T-cell (primary cell): ENCODE measurements around the gene ZW10. TPM values are rescaled to one million over a fixed set of nuclear protein-coding genes. Genes with fewer than 3 reads are reported as not detected.

Source experiments
- ATAC-seq, 4 experiments: fragments of 200-7000 bp in 3 of 4; fragments of 150-1000 bp in 1 of 4; cut with Tn5 transposase; replicated peaks in 1 of 4; 1 replicate in 3 of 4; 2 replicates in 1 of 4; pipeline ENCODE4 v1.10.0; 2021; ENCODE audit warnings: moderate library complexity in 3 of 4, mild to moderate bottlenecking in 2 of 4, moderate number of reproducible peaks in 1 of 4
- CTCF ChIA-PET, 2 donors: fragments of 300-600 bp; sonication (Branson Sonifier 250); formaldehyde crosslinking; loops; one replicate each; lab custom pipeline; 2022; ENCODE audit warnings: antibody characterized with exemption in 2 of 2; lab: Charles Lee
- POLR2A ChIA-PET, 2 donors: fragments of 300-600 bp; sonication (Branson Sonifier 250); formaldehyde crosslinking; loops; one replicate each; lab custom pipeline; 2022; ENCODE audit warnings: antibody characterized with exemption in 2 of 2; lab: Charles Lee
- DNase-seq, 35 experiments: peaks; one replicate each; pipeline versions ENCODE4 v3.0.0 to v3.0.0-alpha.2; 2013 to 2023
- H3K27ac ChIP-seq: one replicate; pipeline ENCODE4 v1.5.1; 2013; ENCODE audit warnings: low read length
- H3K27me3 ChIP-seq, 2 experiments: replicated peaks in 1 of 2; 1 replicate in 1 of 2; 2 replicates in 1 of 2; pipeline versions ENCODE4 v1.6.1 to v1.7.0; 2013; ENCODE audit warnings: low read length in 1 of 2, mixed read lengths in 1 of 2; ENCODE audit not compliant: control insufficient read depth in 2 of 2, insufficient read depth in 2 of 2; ENCODE audit errors: extremely low read depth in 1 of 2
- H3K36me3 ChIP-seq, 2 donors: 1 replicate in 1 of 2; 2 replicates in 1 of 2; pipeline versions ENCODE4 v1.6.1 to v1.7.0; 2013; ENCODE audit warnings: low read length in 1 of 2; ENCODE audit not compliant: control insufficient read depth in 2 of 2, insufficient read depth in 1 of 2; ENCODE audit errors: extremely low read depth in 1 of 2
- H3K4me1 ChIP-seq, 2 experiments: 1 replicate in 1 of 2; 2 replicates in 1 of 2; pipeline versions ENCODE4 v1.6.1 to v1.7.0; 2013; ENCODE audit warnings: low read length in 2 of 2, mixed read lengths in 1 of 2; ENCODE audit not compliant: insufficient read depth in 2 of 2, control insufficient read depth in 1 of 2; ENCODE audit errors: extremely low read depth in 1 of 2
- H3K4me3 ChIP-seq, 2 donors: 1 replicate in 1 of 2; 2 replicates in 1 of 2; pipeline versions ENCODE4 v1.5.1 to v1.7.0; 2013; ENCODE audit warnings: mild to moderate bottlenecking in 2 of 2, low read length in 1 of 2, moderate library complexity in 1 of 2; ENCODE audit not compliant: control insufficient read depth in 1 of 2; ENCODE audit errors: extremely low read depth in 1 of 2
- H3K9me3 ChIP-seq: 2 replicates; pipeline ENCODE4 v1.7.0; 2013
- H3K27ac Mint-ChIP-seq, 2 donors: one replicate each; pipeline ENCODE4 v1.8.0; 2020 to 2021; ENCODE audit warnings: mild to moderate bottlenecking in 2 of 2, mixed read lengths in 2 of 2
- H3K27me3 Mint-ChIP-seq, 2 donors: one replicate each; pipeline ENCODE4 v1.8.0; 2021 to 2022; ENCODE audit warnings: mixed read lengths in 2 of 2
- H3K36me3 Mint-ChIP-seq: one replicate; pipeline ENCODE4 v1.8.0; 2021; ENCODE audit warnings: mixed read lengths
- H3K4me1 Mint-ChIP-seq, 3 donors: one replicate each; pipeline ENCODE4 v1.8.0; 2020 to 2022; ENCODE audit warnings: mixed read lengths in 3 of 3, mild to moderate bottlenecking in 1 of 3
- H3K4me3 Mint-ChIP-seq, 3 donors: one replicate each; pipeline ENCODE4 v1.8.0; 2020 to 2022; ENCODE audit warnings: mild to moderate bottlenecking in 3 of 3, mixed read lengths in 3 of 3, moderate library complexity in 3 of 3
- H3K9me3 Mint-ChIP-seq, 3 donors: one replicate each; pipeline ENCODE4 v1.8.0; 2020 to 2022; ENCODE audit warnings: mixed read lengths in 3 of 3
- WGBS: methylation state at CpG from one replicate; pipeline ENCODE4 v1.1.5; 2013; ENCODE audit warnings: missing lambda C conversion rate; ENCODE audit not compliant: insufficient coverage; 5-methylcytosine and 5-hydroxymethylcytosine counted together
- total RNA-seq, 35 experiments: library from RNA in 6 of 35; stranded (reverse) in 6 of 35; fragments of 120-200 nt in 1 of 35; gene quantifications; one replicate each; pipeline versions ENCODE4 v1.2.1 to v1.2.4 and lab custom pipeline; 2013 to 2026

ZW10 gene
- total RNA-seq, 5 donors from 2014 or later (not counting 1 experiment from before 2014, with no cell fraction given): 6.7 to 8.7 (median 8.4) TPM

- ATAC-seq: no peak
- no peaks in the 10 kb centered on the region for H3K4me1 ChIP-seq
- Mint-ChIP-seq H3K4me1 (no peaks in the 10 kb centered on the region), H3K4me3 (no peak overlapping the region), H3K9me3 (no peaks in the 10 kb centered on the region), H3K27me3 (peaks cover 32 to 41% of the 10 kb centered on the region in 2 donors), H3K27ac (no peak overlapping the region), H3K36me3 (no peaks in the 10 kb centered on the region)
- H3K9me3 ChIP-seq: no peaks in the 10 kb centered on the region
- POLR2A ChIA-PET: no interaction called here
- H3K4me3 ChIP-seq: no peak overlapping the region
- H3K27me3 ChIP-seq: peaks cover 0 to 25% of the 10 kb centered on the region in 2 experiments
- no peaks in the 10 kb centered on the region for H3K36me3 ChIP-seq
- no peak for DNase-seq
- CTCF ChIA-PET: interaction anchor here (0.6 to 0.7 kb wide), 3 partner anchors 9 to 20 kb away, joined by 3 read pairs; no protein-coding TSS in a partner anchor
- no CpG with 5 or more reads among the region's 1 CpG for WGBS
- H3K27ac ChIP-seq: no peak overlapping the region
These were observed 8.6 kb upstream of the ZW10 start for GRCh38 chr11:113782134-113782533.

DNA sequence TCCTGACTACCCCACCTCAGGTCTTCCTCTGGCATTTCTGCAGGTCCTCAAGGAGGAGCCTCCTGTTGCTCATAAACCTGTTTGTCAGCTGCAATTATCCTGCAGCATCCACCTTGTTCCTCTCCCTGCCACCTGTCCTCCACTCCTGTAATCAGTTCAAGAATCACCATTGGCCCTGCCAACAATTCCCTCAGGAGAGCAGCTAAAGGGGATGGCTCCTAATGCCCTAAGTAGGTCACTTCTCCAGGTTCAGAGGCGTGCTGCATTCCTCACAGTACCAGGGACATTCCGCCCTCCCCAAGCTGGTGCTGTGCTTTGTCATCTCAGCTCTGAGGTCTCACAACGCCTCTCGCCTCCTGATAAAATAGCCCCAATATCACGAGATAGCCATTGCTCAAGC lies 8.2 kb upstream of the ZW10 start:
- no peaks in the 10 kb centered on the region for H3K4me1 ChIP-seq
- no peak for DNase-seq
- H3K27me3 Mint-ChIP-seq: peaks cover 32 to 39% of the 10 kb centered on the region in 2 donors

DNA sequence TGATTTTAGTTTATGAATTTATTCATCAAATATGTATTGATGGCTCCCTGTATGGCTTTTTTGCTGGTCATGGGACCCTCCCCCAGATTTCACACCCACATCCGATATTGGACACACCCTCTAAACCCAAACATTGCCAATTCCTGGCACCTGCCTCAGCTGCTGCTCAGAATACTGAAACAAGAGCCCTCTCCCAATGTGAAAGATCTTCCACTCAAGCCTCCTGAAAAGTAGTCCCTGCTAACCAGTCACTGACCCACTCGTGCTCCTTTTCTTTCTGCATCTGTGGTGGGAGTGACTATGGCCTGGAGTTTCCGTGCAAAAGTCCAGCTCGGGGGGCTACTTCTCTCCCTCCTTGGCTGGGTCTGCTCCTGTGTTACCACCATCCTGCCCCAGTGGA lies 6.0 kb upstream of the ZW10 start, which contains the start of gene CLDN25:
Gene CLDN25 (plus strand): TSS at position 301 of the 400 bp plus-strand sequence. CDS start 0 bp downstream, at position 301.
- H3K4me1 ChIP-seq: no peaks in the 10 kb centered on the region
- Mint-ChIP-seq H3K9me3 (no peaks in the 10 kb centered on the region), H3K4me3 (no peak within 1 kb of the TSS), H3K36me3 (no peaks in the 10 kb centered on the region), H3K27ac (no peak within 1 kb of the TSS), H3K27me3 (peaks cover 30 to 31% of the 10 kb centered on the region in 2 donors), H3K4me1 (peaks cover 0 to 3% (median 0%) of the 10 kb centered on the region in 3 donors)
- WGBS: 100% methylated on average over 1 of the region's 4 CpGs
- no peaks in the 10 kb centered on the region for H3K9me3 ChIP-seq
- DNase-seq (no peak), ATAC-seq (no peak)
- CTCF ChIA-PET: no interaction called here
- POLR2A ChIA-PET: no interaction called here
- no peaks in the 10 kb centered on the region for H3K36me3 ChIP-seq
- H3K4me3 ChIP-seq: no peak within 1 kb of the TSS
- no peak within 1 kb of the TSS for H3K27ac ChIP-seq
- H3K27me3 ChIP-seq: peaks cover 0 to 18% of the 10 kb centered on the region in 2 experiments

More for the DNA sequence above, 8.2 kb upstream of the ZW10 start:
- WGBS: 83% methylated on average over 5 of the region's 5 CpGs
- Mint-ChIP-seq H3K4me3 (no peak overlapping the region), H3K27ac (no peak overlapping the region), H3K4me1 (no peaks in the 10 kb centered on the region), H3K36me3 (no peaks in the 10 kb centered on the region), H3K9me3 (no peaks in the 10 kb centered on the region)
- POLR2A ChIA-PET: no interaction called here
- Histone ChIP-seq H3K4me3 (no peak overlapping the region), H3K27ac (no peak overlapping the region), H3K36me3 (no peaks in the 10 kb centered on the region), H3K27me3 (peaks cover 0 to 25% of the 10 kb centered on the region in 2 experiments), H3K9me3 (no peaks in the 10 kb centered on the region)
- no peak for ATAC-seq
- CTCF ChIA-PET: interaction anchor here (0.6 to 1.0 kb wide), 4 partner anchors 9 to 21 kb away, joined by 3 read pairs; no protein-coding TSS in a partner anchor

GRCh38 chr11:113778111-113778910 lies 4.8 kb upstream of the ZW10 start:
- CTCF ChIA-PET: no interaction called here
- H3K27me3 Mint-ChIP-seq: peaks cover 24 to 25% of the 10 kb centered on the region in 2 donors
- no peaks in the 10 kb centered on the region for H3K9me3 Mint-ChIP-seq
- Histone ChIP-seq H3K4me1 (peaks cover 0 to under 1% of the 10 kb centered on the region in 2 experiments), H3K36me3 (no peaks in the 10 kb centered on the region), H3K4me3 (no peak overlapping the region), H3K9me3 (no peaks in the 10 kb centered on the region), H3K27me3 (peaks cover 0 to 12% of the 10 kb centered on the region in 2 experiments), H3K27ac (no peak overlapping the region)
- DNase-seq (no peak), ATAC-seq (no peak)
- H3K4me1 Mint-ChIP-seq: peaks cover 4 to 11% (median 6%) of the 10 kb centered on the region in 3 donors
- POLR2A ChIA-PET: no interaction called here
- no peak overlapping the region for H3K4me3 Mint-ChIP-seq
- H3K27ac Mint-ChIP-seq: no peak overlapping the region
- no peaks in the 10 kb centered on the region for H3K36me3 Mint-ChIP-seq
- WGBS: 66% methylated on average over 7 of the region's 11 CpGs

DNA sequence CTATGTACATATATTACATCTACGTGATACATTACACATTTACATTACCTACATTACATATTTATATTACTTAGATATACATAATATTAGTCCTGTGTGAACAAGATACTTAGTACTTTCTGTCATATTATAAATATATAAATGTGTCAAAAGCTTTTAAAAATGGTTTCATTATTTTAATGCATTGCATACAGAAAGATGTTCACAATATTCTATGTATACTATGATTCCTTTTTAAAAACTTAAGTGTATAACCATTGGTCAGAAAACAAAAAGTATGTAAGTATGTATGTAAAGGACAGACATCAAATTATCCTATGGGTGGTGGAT lies 647 bp upstream of the ZW10 start:
- Histone ChIP-seq H3K9me3 (no peaks in the 10 kb centered on the region), H3K4me1 (peaks cover 4 to 13% of the 10 kb centered on the region in 2 experiments), H3K27me3 (no peaks in the 10 kb centered on the region), H3K4me3 (peak overlapping the region; percentile 82 to 92), H3K27ac (peak overlapping the region; percentile 28), H3K36me3 (no peaks in the 10 kb centered on the region)
- peak overlapping the region; percentile 82 to 92 for H3K27ac Mint-ChIP-seq
- ATAC-seq (no peak), DNase-seq (no peak)
- CTCF ChIA-PET: interaction anchor here in 1 of 2 donors (0.6 to 1.0 kb wide), 3 partner anchors 12 to 397 kb away, joined by 3 to 4 read pairs (median 3); no protein-coding TSS in a partner anchor
- H3K27me3 Mint-ChIP-seq: peaks cover 4 to 8% of the 10 kb centered on the region in 2 donors
- peaks cover 3% of the 10 kb centered on the region for H3K36me3 Mint-ChIP-seq
- H3K4me1 Mint-ChIP-seq: peaks cover 21 to 30% (median 22%) of the 10 kb centered on the region in 3 donors
- H3K9me3 Mint-ChIP-seq: no peaks in the 10 kb centered on the region
- POLR2A ChIA-PET: no interaction called here
- peak overlapping the region; percentile 97 to 100 (median 99) for H3K4me3 Mint-ChIP-seq
- no CpG with 5 or more reads among the region's 1 CpG for WGBS

- ATAC-seq: peak in 1 of 4 experiments; percentile 6
- Mint-ChIP-seq H3K27me3 (peaks cover 2 to 6% of the 10 kb centered on the region in 2 donors), H3K4me3 (peak overlapping the region; percentile 97 to 100 (median 99)), H3K36me3 (peaks cover 8% of the 10 kb centered on the region), H3K27ac (peak overlapping the region; percentile 82 to 92), H3K9me3 (no peaks in the 10 kb centered on the region), H3K4me1 (peaks cover 22 to 33% (median 26%) of the 10 kb centered on the region in 3 donors)
- peak in 1 of 35 experiments; percentile 0 for DNase-seq
- no peaks in the 10 kb centered on the region for H3K27me3 ChIP-seq
- WGBS: 0% methylated on average over 7 of the region's 10 CpGs
- ChIA-PET POLR2A (interaction anchor here in 1 of 2 donors (0.6 kb wide), 1 partner anchor 1791 kb away, joined by 3 read pairs; no protein-coding TSS in a partner anchor), CTCF (interaction anchor here in 1 of 2 donors (0.6 to 1.0 kb wide), 3 partner anchors 9 to 398 kb away, joined by 3 read pairs; no protein-coding TSS in a partner anchor)
- no peaks in the 10 kb centered on the region for H3K9me3 ChIP-seq
- H3K27ac ChIP-seq: peak overlapping the region; percentile 28
- peak overlapping the region; percentile 82 to 92 for H3K4me3 ChIP-seq
- peaks cover 4 to 13% of the 10 kb centered on the region in 2 experiments for H3K4me1 ChIP-seq
- peaks cover 4 to 7% of the 10 kb centered on the region in 2 donors for H3K36me3 ChIP-seq
These were observed 438 bp downstream of the ZW10 start for GRCh38 chr11:113773092-113773415.
